ENCODE data around the gene VAMP5.
"Not testable (repeated sequence)": the region's sequence is repeated elsewhere in the genome, so short reads cannot be mapped to it uniquely, and the experiment has no call there.

The VAMP5 gene

DNA sequence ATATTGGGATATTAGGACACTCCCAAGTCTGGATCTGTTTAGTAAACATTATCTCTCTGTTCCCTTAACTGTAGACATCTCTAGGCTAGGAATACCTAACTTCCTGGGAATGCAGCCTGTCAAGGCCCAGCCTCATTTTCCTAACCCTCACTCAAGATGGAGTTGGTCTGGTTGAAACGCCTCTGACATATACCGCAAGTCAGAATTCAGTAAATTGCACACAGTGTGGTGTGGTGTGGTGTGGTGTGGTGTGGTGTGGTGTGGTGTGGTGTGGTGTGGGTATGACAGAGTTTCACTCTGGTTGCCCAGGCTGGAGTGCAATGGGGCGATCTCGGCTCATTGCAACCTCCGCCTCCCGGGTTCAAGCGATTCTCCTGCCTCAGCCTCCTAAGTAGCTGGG, 30.5 kb downstream of the VAMP5 start:
- H3K9me3 Mint-ChIP-seq (ENCODE audit: low read depth); H3K36me3 Mint-ChIP-seq; H3K27me3 Mint-ChIP-seq; H3K27ac Mint-ChIP-seq: not testable (repeated sequence)
- Mint-ChIP-seq H3K4me1 (ENCODE audit: low read depth) (peaks cover 29% of the 10 kb centered on the region), H3K4me3 (peak overlapping the region; percentile 35)

DNA sequence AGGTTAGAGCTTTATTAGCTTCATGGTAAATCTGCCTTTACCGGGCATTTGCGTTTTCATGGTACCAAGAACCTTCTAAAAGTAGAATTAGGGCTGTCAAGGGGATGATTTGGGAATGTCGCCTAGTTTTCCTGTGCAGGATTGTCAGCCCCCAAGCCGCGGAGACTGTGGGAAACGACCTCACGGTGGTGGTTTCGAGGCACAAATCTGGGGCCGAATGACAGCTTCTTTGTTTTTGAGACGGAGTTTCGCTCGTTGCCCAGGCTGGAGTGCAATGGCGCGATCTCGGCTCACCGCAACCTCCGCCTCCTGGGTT, 31.1 kb downstream of the VAMP5 start:
- H3K36me3 Mint-ChIP-seq, result peaks cover under 1% of the 10 kb centered on the region
- H3K27me3 Mint-ChIP-seq, result no peaks in the 10 kb centered on the region
- H3K27ac Mint-ChIP-seq, result no peak overlapping the region
- H3K9me3 Mint-ChIP-seq (ENCODE audit: low read depth), result no peaks in the 10 kb centered on the region
- H3K4me1 Mint-ChIP-seq (ENCODE audit: low read depth), result peaks cover 25% of the 10 kb centered on the region
- H3K4me3 Mint-ChIP-seq, result peak overlapping the region; percentile 23

DNA sequence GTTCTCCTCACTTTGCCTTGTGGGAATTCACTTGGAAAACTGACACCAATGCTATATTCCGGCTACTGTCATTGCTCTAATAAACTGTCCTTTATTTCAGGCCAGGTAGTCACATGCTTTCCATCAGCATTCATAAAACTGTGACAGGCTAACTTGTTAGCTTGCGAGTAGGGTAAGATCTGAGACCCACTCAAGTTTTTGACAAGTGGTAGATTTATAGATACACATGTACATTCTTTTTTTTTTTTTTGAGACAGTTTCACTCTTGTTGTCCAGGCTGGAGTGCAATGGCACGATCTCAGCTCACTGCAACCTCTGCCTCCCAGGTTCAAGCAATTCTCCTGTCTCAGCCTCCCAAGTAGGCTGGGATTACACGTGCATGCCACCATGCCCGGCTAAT, 33.5 kb downstream of the VAMP5 start:
- not testable (repeated sequence) for H3K27me3 Mint-ChIP-seq; H3K9me3 Mint-ChIP-seq (ENCODE audit: low read depth); H3K36me3 Mint-ChIP-seq
- Mint-ChIP-seq H3K4me1 (ENCODE audit: low read depth) (peaks cover 21% of the 10 kb centered on the region), H3K27ac (peak overlapping the region; percentile 83), H3K4me3 (peak overlapping the region; percentile 95)

DNA sequence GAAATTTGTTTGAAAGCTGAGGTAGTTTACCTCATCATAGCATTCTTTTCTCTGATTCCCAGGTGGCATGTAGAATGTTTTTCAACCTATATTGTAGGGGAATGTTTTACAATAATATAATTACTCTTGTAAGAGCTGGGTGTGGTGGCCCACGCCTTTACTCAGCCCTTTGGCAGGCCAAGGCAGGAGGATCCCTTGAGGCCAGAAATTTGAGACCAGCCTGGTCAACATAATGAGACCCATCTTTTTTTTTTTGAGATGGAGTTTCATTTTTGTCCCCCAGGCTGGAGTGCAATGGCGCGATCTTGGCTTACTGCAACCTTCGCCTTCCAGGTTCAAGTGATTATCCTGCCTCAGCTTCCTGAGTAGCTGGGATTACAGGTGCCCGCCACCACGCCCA, 35.4 kb downstream of the VAMP5 start:
- no peaks in the 10 kb centered on the region for H3K9me3 Mint-ChIP-seq (ENCODE audit: low read depth)
- no peak overlapping the region for H3K4me3 Mint-ChIP-seq
- peaks cover 3% of the 10 kb centered on the region for H3K36me3 Mint-ChIP-seq
- peaks cover 25% of the 10 kb centered on the region for H3K4me1 Mint-ChIP-seq (ENCODE audit: low read depth)
- H3K27ac Mint-ChIP-seq, result no peak overlapping the region
- H3K27me3 Mint-ChIP-seq, result no peaks in the 10 kb centered on the region

DNA sequence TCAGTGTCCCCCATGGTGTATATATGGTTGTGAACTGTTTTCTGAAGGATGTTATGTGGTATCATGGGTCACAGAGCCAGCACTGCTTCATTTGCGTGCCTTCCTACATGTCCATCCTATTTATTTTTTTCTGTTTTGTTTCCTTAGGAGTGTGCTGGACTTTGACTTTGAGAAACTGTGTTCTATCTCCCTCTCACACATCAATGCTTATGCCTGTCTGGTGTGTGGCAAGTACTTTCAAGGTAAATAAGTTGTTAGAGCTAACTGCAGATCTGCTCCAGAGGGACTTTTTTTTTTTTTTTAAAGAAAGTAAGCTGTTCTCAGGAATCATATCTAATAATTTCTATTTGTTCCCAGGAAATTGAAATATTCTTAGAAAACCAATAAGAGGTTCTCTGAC, 37.1 kb downstream of the VAMP5 start:
- Mint-ChIP-seq H3K4me3 (no peak overlapping the region), H3K27ac (no peak overlapping the region), H3K9me3 (ENCODE audit: low read depth) (no peaks in the 10 kb centered on the region), H3K36me3 (peaks cover 3% of the 10 kb centered on the region), H3K27me3 (no peaks in the 10 kb centered on the region), H3K4me1 (ENCODE audit: low read depth) (peaks cover 21% of the 10 kb centered on the region)

DNA sequence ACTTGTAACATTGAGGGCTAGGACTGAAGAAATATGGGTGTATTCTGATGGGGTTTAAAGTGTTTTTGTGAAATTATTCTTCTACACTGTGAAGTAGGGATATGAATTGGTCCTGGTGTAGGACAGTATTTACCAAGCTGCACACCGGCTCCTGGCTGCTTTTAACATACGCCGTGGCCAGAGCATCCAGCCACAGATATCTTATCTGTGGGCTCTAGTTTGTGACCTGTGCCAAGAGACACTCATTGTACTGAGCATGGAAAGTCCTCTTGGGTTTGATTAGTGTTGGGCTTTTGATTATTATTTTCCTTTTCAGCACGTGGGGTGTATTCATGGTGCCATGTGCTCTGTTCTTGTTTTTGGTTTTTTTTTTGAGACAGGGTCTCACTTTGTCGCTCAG, 39.8 kb downstream of the VAMP5 start:
- Mint-ChIP-seq H3K27ac (peak overlapping the region; percentile 54), H3K4me1 (ENCODE audit: low read depth) (peaks cover 21% of the 10 kb centered on the region), H3K9me3 (ENCODE audit: low read depth) (no peaks in the 10 kb centered on the region), H3K27me3 (no peaks in the 10 kb centered on the region), H3K36me3 (peaks cover 3% of the 10 kb centered on the region), H3K4me3 (no peak overlapping the region)

DNA sequence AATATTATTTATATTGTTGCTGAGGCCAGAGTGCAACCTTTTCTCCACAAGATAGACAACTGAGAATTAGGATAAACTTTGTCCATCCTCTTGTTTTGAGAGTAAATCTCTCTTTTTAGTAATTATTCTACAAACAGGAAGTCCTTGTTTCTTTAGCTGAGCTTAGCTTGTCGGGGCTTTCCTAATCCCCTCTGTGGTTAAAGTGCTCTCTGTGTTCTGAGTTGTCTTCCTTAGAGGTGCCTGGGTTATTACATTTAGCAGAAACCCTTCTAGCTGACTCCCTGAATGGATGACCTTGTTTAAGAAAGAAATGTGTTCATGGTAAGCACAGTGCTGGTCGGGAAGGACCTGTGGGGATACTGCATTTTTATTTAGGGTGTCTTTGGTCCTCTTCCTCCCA, 44.4 kb downstream of the VAMP5 start:
- H3K4me3 Mint-ChIP-seq, result peak overlapping the region; percentile 38
- no peaks in the 10 kb centered on the region for H3K27me3 Mint-ChIP-seq
- H3K27ac Mint-ChIP-seq, result peak overlapping the region; percentile 72
- peaks cover 19% of the 10 kb centered on the region for H3K4me1 Mint-ChIP-seq (ENCODE audit: low read depth)
- H3K36me3 Mint-ChIP-seq, result peaks cover 2% of the 10 kb centered on the region
- H3K9me3 Mint-ChIP-seq (ENCODE audit: low read depth), result no peaks in the 10 kb centered on the region

DNA sequence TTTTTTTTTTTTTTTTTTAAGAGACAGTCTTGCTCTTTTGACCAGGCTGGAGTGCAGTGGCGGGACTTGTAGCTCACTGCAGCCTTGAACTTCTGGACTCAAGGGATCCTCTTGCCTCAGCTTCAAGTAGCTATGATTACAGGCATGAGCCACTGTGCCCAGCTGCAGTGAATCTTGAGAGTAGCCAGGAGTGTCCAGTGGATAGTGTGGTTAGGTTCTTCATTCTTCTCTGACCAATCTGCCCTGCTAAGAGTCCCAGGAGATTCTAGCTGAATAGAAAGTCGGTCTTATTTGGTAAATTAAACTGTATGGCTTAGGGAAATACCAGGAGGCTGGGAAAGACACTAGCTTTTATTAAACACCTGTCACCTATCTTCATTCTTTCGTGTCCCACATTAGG, 47.1 kb downstream of the VAMP5 start:
- peaks cover 22% of the 10 kb centered on the region for H3K4me1 Mint-ChIP-seq (ENCODE audit: low read depth)
- H3K27me3 Mint-ChIP-seq, result no peaks in the 10 kb centered on the region
- peaks cover 2% of the 10 kb centered on the region for H3K36me3 Mint-ChIP-seq
- no peaks in the 10 kb centered on the region for H3K9me3 Mint-ChIP-seq (ENCODE audit: low read depth)
- H3K27ac Mint-ChIP-seq, result peak overlapping the region; percentile 34
- H3K4me3 Mint-ChIP-seq, result no peak overlapping the region

DNA sequence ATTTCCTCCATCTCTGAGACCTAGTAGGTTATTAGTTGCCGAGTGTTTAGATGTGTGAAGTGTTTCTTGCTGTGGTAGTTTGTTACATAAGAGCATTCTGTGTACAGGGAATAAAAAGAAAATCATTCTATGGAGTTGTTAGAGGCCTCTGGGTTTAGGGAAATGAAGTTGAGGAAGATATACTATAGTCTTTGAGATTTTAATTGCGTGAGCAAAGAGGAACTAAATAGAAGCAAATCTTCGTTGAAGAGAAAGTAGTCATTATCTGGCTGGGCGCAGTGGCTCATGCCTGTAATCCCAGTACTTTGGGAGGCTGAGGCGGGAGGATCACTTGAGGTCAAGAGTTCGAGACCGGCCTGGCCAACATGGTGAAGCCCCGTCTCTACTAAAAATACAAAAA, 50.8 kb downstream of the VAMP5 start:
- Mint-ChIP-seq H3K4me3 (no peak overlapping the region), H3K4me1 (ENCODE audit: low read depth) (peaks cover 11% of the 10 kb centered on the region), H3K27ac (no peak overlapping the region), H3K27me3 (no peaks in the 10 kb centered on the region), H3K36me3 (peaks cover 4% of the 10 kb centered on the region), H3K9me3 (ENCODE audit: low read depth) (no peaks in the 10 kb centered on the region)

DNA sequence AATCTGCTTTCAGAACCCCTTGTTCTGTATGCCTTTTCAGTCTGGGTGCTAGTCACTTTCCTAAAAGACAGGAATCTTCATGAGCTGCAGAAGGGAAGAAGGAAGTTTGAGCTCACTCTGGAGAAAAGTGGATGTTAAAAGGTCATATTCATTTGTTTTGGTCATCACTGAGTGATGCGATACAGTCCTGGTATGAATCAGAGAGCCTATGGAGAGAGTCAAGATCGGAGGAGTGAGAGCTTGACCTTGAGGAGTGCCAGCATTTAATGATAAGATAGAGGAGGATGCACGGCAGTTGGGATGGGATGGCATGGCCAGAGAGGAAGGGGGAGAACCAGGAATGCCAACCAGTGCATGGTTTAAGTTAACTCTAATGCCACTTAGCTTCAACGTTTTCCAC, 51.4 kb downstream of the VAMP5 start:
- Mint-ChIP-seq H3K4me3 (no peak overlapping the region), H3K27me3 (no peaks in the 10 kb centered on the region), H3K36me3 (peaks cover 4% of the 10 kb centered on the region), H3K9me3 (ENCODE audit: low read depth) (no peaks in the 10 kb centered on the region), H3K27ac (peak overlapping the region; percentile 12), H3K4me1 (ENCODE audit: low read depth) (peaks cover 11% of the 10 kb centered on the region)

DNA sequence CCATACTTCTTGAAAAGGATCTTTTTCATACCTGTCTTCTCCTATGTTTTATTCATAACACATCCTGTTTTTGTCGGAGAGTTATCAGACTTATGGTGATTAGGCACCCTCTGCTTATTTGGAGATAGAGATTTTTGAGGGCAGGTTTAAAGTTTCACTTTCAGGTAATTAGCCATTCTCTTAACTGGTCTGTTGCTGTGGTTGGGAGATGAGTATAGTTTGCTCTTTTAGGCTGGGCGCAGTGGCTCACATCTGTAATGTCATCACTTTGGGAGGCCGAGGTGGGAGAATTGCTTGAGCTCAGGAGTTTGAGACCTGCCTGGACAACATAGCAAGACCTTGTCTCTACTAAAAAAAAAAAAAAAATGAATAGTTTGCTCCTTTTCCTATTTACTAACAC, 58.5 kb downstream of the VAMP5 start:
- peak overlapping the region; percentile 5 for H3K27ac Mint-ChIP-seq
- no peak overlapping the region for H3K4me3 Mint-ChIP-seq
- no peaks in the 10 kb centered on the region for H3K9me3 Mint-ChIP-seq (ENCODE audit: low read depth)
- H3K27me3 Mint-ChIP-seq, result no peaks in the 10 kb centered on the region
- peaks cover 8% of the 10 kb centered on the region for H3K4me1 Mint-ChIP-seq (ENCODE audit: low read depth)
- peaks cover 6% of the 10 kb centered on the region for H3K36me3 Mint-ChIP-seq

Data from activated naive CD8-positive, alpha-beta T cell (primary cell).